ENCODE data around the gene PPP4R2. TPM values are rescaled to one million over a fixed set of nuclear protein-coding genes. Genes with fewer than 3 reads are reported as not detected.
A peak's percentile ranks its signal among the peaks of the same experiment; 100 is the strongest.

PPP4R2 gene, protein sequence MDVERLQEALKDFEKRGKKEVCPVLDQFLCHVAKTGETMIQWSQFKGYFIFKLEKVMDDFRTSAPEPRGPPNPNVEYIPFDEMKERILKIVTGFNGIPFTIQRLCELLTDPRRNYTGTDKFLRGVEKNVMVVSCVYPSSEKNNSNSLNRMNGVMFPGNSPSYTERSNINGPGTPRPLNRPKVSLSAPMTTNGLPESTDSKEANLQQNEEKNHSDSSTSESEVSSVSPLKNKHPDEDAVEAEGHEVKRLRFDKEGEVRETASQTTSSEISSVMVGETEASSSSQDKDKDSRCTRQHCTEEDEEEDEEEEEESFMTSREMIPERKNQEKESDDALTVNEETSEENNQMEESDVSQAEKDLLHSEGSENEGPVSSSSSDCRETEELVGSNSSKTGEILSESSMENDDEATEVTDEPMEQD
- total RNA-seq, result 10 to 100 TPM; 44.8 to 94.7 (median 70.1) TPM
- polyA plus RNA-seq, result 10 to 100 TPM; 12.2 to 18.4 (median 13.1) TPM
- long read RNA-seq, donor 1, full-length matches to known transcripts, result 13 of 13 reads
- long read RNA-seq, donor 1, partial matches to known transcripts, result 0 of 13 reads
- long read RNA-seq, donor 1, other reads (novel, unspliced or antisense), result 0 of 13 reads
- long read RNA-seq, donor 2, full-length matches to known transcripts, result 16 of 16 reads
- long read RNA-seq, donor 2, partial matches to known transcripts, result 0 of 16 reads
- long read RNA-seq, donor 2, other reads (novel, unspliced or antisense), result 0 of 16 reads

- peak; percentile 98 for DNase-seq
- peak within 1 kb of the TSS; percentile 92 to 99 (median 99) for H3K27ac ChIP-seq
- H3K9me3 ChIP-seq, result no peaks in the 10 kb centered on the region
- no peaks in the 10 kb centered on the region for H3K27me3 ChIP-seq (replicated peaks in 1 of 7)
- H3K36me3 ChIP-seq, result peaks cover 0 to 36% (median 10%) of the 10 kb centered on the region in 6 donors
- 0 to 3% (median 1%) methylated on average over 33 to 71 of the region's 75 CpGs for WGBS, 5 donors
- TF ChIP-seq POLR2AphosphoS5 (IDR thresholded peaks at IDR 0.05) (peak; percentile 95 to 96 (median 96)), CTCF (IDR thresholded peaks at IDR 0.05 in 8 of 11, conservative IDR thresholded peaks at IDR 0.05 in 3 of 11) (peak in 1 of 11 experiments; percentile 18), POLR2A (IDR thresholded peaks at IDR 0.05) (peak in 2 of 3 donors; percentile 6 to 62)
- H3K4me1 ChIP-seq, result peaks cover 33 to 51% (median 48%) of the 10 kb centered on the region in 6 donors
- intact Hi-C loops (cut with DNase I; ENCODE audit: low total_unique reads), result no loop called here
- peak within 1 kb of the TSS; percentile 53 to 97 (median 83) for H3K4me3 ChIP-seq
These were observed at the start of gene PPP4R2 for GRCh38 chr3:72996473-72997333. PPP4R2 (plus strand) TSS chr3:72996811; CDS start chr3:72997038, 227 bp downstream.

DNA sequence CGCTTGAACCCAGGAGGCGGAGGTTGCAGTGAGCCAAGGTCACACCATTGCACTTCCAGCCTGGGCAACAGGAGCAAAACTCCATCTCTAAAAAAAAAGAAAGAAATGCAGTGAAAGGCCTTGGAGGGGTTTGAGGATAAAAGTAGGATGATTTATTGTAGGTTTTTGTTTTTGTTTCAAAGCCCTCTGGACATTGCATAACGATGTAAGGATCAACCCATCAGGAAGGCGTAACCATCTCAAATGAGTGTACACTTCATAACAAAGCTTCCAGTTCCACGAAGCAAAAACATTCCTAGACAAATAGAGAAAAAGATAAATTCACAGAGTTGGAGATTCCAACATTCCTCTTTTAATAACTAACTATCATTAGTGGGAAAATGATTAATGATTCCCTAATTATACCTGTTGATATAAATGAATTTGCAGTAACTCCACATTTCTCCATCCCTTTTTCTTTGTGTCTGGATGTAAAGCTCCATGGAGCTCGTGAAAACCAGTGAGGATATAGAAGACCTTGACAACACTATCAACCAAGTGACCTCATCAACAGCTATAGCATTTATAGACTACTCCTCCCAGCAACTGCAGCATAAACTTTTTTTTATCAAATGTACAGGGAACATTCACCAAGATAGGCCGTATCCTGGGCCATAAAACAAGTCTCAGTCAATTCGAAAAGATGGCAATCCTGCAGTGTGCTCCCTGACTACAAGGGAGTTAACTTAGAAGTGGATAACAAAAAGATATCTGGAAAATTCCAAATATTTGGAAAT is 48.7 kb upstream of the PPP4R2 start:
- no peaks in the 10 kb centered on the region for H3K9me3 ChIP-seq
- H3K27ac ChIP-seq, result no peak overlapping the region
- H3K36me3 ChIP-seq, result no peaks in the 10 kb centered on the region
- DNase-seq, result no peak
- TF ChIP-seq POLR2A (IDR thresholded peaks at IDR 0.05) (no peak), CTCF (IDR thresholded peaks at IDR 0.05 in 8 of 11, conservative IDR thresholded peaks at IDR 0.05 in 3 of 11) (no peak), POLR2AphosphoS5 (IDR thresholded peaks at IDR 0.05) (no peak)
- intact Hi-C loops (cut with DNase I; ENCODE audit: low total_unique reads), result no loop called here
- H3K4me1 ChIP-seq, result peaks cover 0 to 3% (median 0%) of the 10 kb centered on the region in 6 donors
- WGBS, 5 donors, result 85 to 91% (median 89%) methylated on average over 8 of the region's 8 CpGs
- H3K27me3 ChIP-seq (replicated peaks in 1 of 7), result no peaks in the 10 kb centered on the region
- H3K4me3 ChIP-seq, result no peak overlapping the region

GRCh38 chr3:72949016-72949415 is 47.6 kb upstream of the PPP4R2 start:
- intact Hi-C loops (cut with DNase I; ENCODE audit: low total_unique reads), result no loop called here
- TF ChIP-seq CTCF (IDR thresholded peaks at IDR 0.05 in 8 of 11, conservative IDR thresholded peaks at IDR 0.05 in 3 of 11) (no peak), POLR2AphosphoS5 (IDR thresholded peaks at IDR 0.05) (no peak), POLR2A (IDR thresholded peaks at IDR 0.05) (no peak)
- Histone ChIP-seq H3K9me3 (no peaks in the 10 kb centered on the region), H3K27ac (no peak overlapping the region), H3K36me3 (no peaks in the 10 kb centered on the region), H3K4me3 (no peak overlapping the region), H3K27me3 (replicated peaks in 1 of 7) (no peaks in the 10 kb centered on the region), H3K4me1 (peaks cover 0 to 3% (median 0%) of the 10 kb centered on the region in 6 donors)
- WGBS, 5 donors, result 91 to 93% (median 92%) methylated on average over 4 of the region's 4 CpGs
- DNase-seq, result no peak
